Stimulated activated CD4-positive, alpha-beta T cell treated with anti-CD3 and anti-CD28 coated beads, Interleukin-1b, Interleukin-23, amount 100 ng/mL, for 4 hours (primary cell): Measurements from ENCODE around the gene VWC2.

Source experiments
- DNase-seq, 2 donors: peaks; one replicate each; pipeline ENCODE4 v3.0.0-alpha.2; 2020; ENCODE audit warnings: low read depth in 2 of 2

Gene VWC2

GRCh38 chr7:49773218-49773935, at the start of gene VWC2:
TSS of gene VWC2 (plus strand) at chr7:49773638. CDS start at chr7:49775436, 1,798 bp downstream.
- no peak for DNase-seq

- no peak for DNase-seq
Measured at GRCh38 chr7:49724071-49724470, 49.4 kb upstream of the VWC2 start.

GRCh38 chr7:49731836-49732235, 41.6 kb upstream of the VWC2 start:
- no peak for DNase-seq

- no peak for DNase-seq
Measured at GRCh38 chr7:49762666-49763065, 10.8 kb upstream of the VWC2 start.

GRCh38 chr7:49763791-49764190, 9.6 kb upstream of the VWC2 start:
- DNase-seq: no peak

GRCh38 chr7:49766966-49767365, 6.5 kb upstream of the VWC2 start:
- no peak for DNase-seq

GRCh38 chr7:49767719-49768118, 5.7 kb upstream of the VWC2 start:
- DNase-seq: no peak

- no peak for DNase-seq
Measured at GRCh38 chr7:49768254-49768653, 5.2 kb upstream of the VWC2 start.

GRCh38 chr7:49768835-49769234, 4.6 kb upstream of the VWC2 start:
- DNase-seq: no peak

- no peak for DNase-seq
Measured at GRCh38 chr7:49769285-49769857, 4.1 kb upstream of the VWC2 start.

GRCh38 chr7:49770838-49771237, 2.6 kb upstream of the VWC2 start:
- no peak for DNase-seq

- no peak for DNase-seq
Measured at GRCh38 chr7:49771427-49772176, 1.8 kb upstream of the VWC2 start.

- no peak for DNase-seq
Measured at GRCh38 chr7:49772916-49773217, 571 bp upstream of the VWC2 start.

GRCh38 chr7:49773936-49774458, 559 bp downstream of the VWC2 start:
- DNase-seq: no peak

GRCh38 chr7:49774459-49775064, 1.1 kb downstream of the VWC2 start:
- no peak for DNase-seq

GRCh38 chr7:49775065-49775948, 1.9 kb downstream of the VWC2 start:
- DNase-seq: no peak

GRCh38 chr7:49775949-49776443, 2.6 kb downstream of the VWC2 start:
- DNase-seq: no peak

- no peak for DNase-seq
Measured at GRCh38 chr7:49776994-49777393, 3.6 kb downstream of the VWC2 start.

GRCh38 chr7:49778731-49779270, 5.4 kb downstream of the VWC2 start:
- DNase-seq: no peak

GRCh38 chr7:49780953-49781352, 7.5 kb downstream of the VWC2 start:
- no peak for DNase-seq

- DNase-seq: no peak
Measured at GRCh38 chr7:49781996-49782395, 8.6 kb downstream of the VWC2 start.
